ENCODE measurements around the gene MAGI1. TPM values are rescaled to one million over a fixed set of nuclear protein-coding genes. Genes with fewer than 3 reads are reported as not detected.
"Not testable (repeated sequence)": the region's sequence is repeated elsewhere in the genome, so short reads cannot be mapped to it uniquely, and the experiment has no call there.

Gene MAGI1
- total RNA-seq, 4 donors from 2014 or later: 49.5 to 72.1 (median 67.6) TPM

GRCh38 chr3:65894679-65895453 lies 143.9 kb downstream of the MAGI1 start:
- Histone ChIP-seq H3K4me3 (no peak overlapping the region), H3K9me3 (no peaks in the 10 kb centered on the region), H3K27ac (no peak overlapping the region), H3K36me3 (no peaks in the 10 kb centered on the region), H3K4me1 (no peaks in the 10 kb centered on the region), H3K27me3 (no peaks in the 10 kb centered on the region)
- no peak for TF ChIP-seq CTCF (IDR thresholded peaks at IDR 0.05)
- TF ChIP-seq POLR2A (IDR thresholded peaks at IDR 0.05): no peak
- no peak for DNase-seq

GRCh38 chr3:65894126-65894525 lies 144.6 kb downstream of the MAGI1 start:
- no peak overlapping the region for H3K27ac ChIP-seq
- H3K36me3 ChIP-seq: no peaks in the 10 kb centered on the region
- no peaks in the 10 kb centered on the region for H3K27me3 ChIP-seq
- no peak for TF ChIP-seq POLR2A (IDR thresholded peaks at IDR 0.05)
- TF ChIP-seq CTCF (IDR thresholded peaks at IDR 0.05): no peak
- no peak for DNase-seq
- no peak overlapping the region for H3K4me3 ChIP-seq
- no peaks in the 10 kb centered on the region for H3K9me3 ChIP-seq
- no peaks in the 10 kb centered on the region for H3K4me1 ChIP-seq

DNA sequence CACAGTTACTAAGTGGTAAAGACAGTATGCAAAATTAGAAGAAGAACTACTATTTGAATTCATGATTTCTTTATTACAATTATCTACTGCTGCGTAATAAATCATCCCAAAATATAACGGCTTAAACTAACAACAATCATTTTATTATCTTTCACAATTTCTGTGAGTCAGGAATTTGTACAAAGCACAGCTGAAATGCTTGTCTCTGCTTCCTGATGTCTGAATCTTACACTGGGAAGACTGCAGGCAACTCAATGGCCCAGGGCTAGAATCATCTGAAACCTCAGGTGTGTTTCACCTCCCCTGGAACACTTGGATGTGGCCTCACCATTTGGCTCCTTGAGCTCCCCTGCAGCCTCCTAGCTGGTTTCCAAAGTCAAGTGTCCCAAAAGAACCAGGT lies 145.1 kb downstream of the MAGI1 start:
- TF ChIP-seq CTCF (IDR thresholded peaks at IDR 0.05) (no peak), POLR2A (IDR thresholded peaks at IDR 0.05) (no peak)
- Histone ChIP-seq H3K9me3 (no peaks in the 10 kb centered on the region), H3K27me3 (no peaks in the 10 kb centered on the region), H3K4me3 (no peak overlapping the region), H3K27ac (no peak overlapping the region), H3K4me1 (no peaks in the 10 kb centered on the region), H3K36me3 (no peaks in the 10 kb centered on the region)
- DNase-seq: no peak

DNA sequence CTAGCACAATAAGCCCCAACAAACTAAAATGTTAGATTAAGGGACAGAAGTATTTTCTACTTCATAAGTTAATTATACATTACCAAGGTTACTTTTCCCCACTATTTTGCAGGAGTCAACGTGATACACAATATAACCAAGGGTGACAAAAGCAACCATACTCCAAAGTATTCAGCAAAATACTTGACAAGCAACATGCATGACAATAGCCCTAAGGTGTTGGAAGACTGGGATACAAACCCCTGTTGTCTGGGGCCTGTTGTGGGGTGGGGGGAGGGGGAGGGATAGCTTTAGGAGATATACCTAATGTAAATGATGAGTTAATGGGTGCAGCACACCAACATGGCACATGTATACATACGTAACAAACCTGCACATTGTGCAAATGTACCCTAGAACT lies 147.2 kb downstream of the MAGI1 start:
- not testable (repeated sequence) for H3K27me3 ChIP-seq, DNase-seq, H3K27ac ChIP-seq, H3K9me3 ChIP-seq, H3K4me1 ChIP-seq, H3K4me3 ChIP-seq, H3K36me3 ChIP-seq

- no peaks in the 10 kb centered on the region for H3K4me1 ChIP-seq
- H3K4me3 ChIP-seq: no peak overlapping the region
- no peaks in the 10 kb centered on the region for H3K27me3 ChIP-seq
- no peak for TF ChIP-seq CTCF (IDR thresholded peaks at IDR 0.05)
- no peak for TF ChIP-seq POLR2A (IDR thresholded peaks at IDR 0.05)
- H3K36me3 ChIP-seq: no peaks in the 10 kb centered on the region
- no peaks in the 10 kb centered on the region for H3K9me3 ChIP-seq
- H3K27ac ChIP-seq: no peak overlapping the region
- no peak for DNase-seq
Measured at GRCh38 chr3:65890328-65890727, 148.4 kb downstream of the MAGI1 start.

- H3K27me3 ChIP-seq: no peaks in the 10 kb centered on the region
- H3K9me3 ChIP-seq: no peaks in the 10 kb centered on the region
- no peaks in the 10 kb centered on the region for H3K4me1 ChIP-seq
- no peaks in the 10 kb centered on the region for H3K36me3 ChIP-seq
- H3K27ac ChIP-seq: no peak overlapping the region
- no peak for DNase-seq
- no peak for TF ChIP-seq CTCF (IDR thresholded peaks at IDR 0.05)
- no peak for TF ChIP-seq POLR2A (IDR thresholded peaks at IDR 0.05)
- H3K4me3 ChIP-seq: no peak overlapping the region
Measured at GRCh38 chr3:65889707-65890099, 149.0 kb downstream of the MAGI1 start.
